Activated CD4-positive, alpha-beta T cell treated with anti-CD3 and anti-CD28 coated beads for 36 hours (primary cell): ENCODE results near the gene MTA3. TPM values are rescaled to one million over a fixed set of nuclear protein-coding genes. Genes with fewer than 3 reads are reported as not detected.

Experiments
- ATAC-seq: fragments of 200-7000 bp; cut with Tn5 transposase; one replicate; pipeline ENCODE4 v1.10.0; 2021; ENCODE audit warnings: mild to moderate bottlenecking, moderate library complexity
- CTCF ChIA-PET: fragments of 350-600 bp; sonication (Branson Sonifier 250); formaldehyde crosslinking; loops from one replicate; lab custom pipeline; 2021; ENCODE audit warnings: antibody characterized with exemption; lab: Charles Lee
- POLR2A ChIA-PET: fragments of 350-600 bp; sonication (Branson Sonifier 250); formaldehyde crosslinking; loops from one replicate; lab custom pipeline; 2021; ENCODE audit warnings: antibody characterized with exemption, inconsistent platforms; lab: Charles Lee
- DNase-seq: peaks from one replicate; pipeline ENCODE4 v3.0.0-alpha.2; 2020
- H3K27ac Mint-ChIP-seq: one replicate; pipeline ENCODE4 v1.8.0; 2021; ENCODE audit warnings: mixed read lengths
- H3K27me3 Mint-ChIP-seq: one replicate; pipeline ENCODE4 v1.8.0; 2021; ENCODE audit warnings: mixed read lengths
- H3K36me3 Mint-ChIP-seq: one replicate; pipeline ENCODE4 v1.8.0; 2021; ENCODE audit warnings: low read depth, mixed read lengths
- H3K4me1 Mint-ChIP-seq: one replicate; pipeline ENCODE4 v1.8.0; 2021; ENCODE audit warnings: mixed read lengths
- H3K4me3 Mint-ChIP-seq: one replicate; pipeline ENCODE4 v1.8.0; 2021; ENCODE audit warnings: mild to moderate bottlenecking, moderate library complexity, mixed read lengths
- H3K9me3 Mint-ChIP-seq: one replicate; pipeline ENCODE4 v1.8.0; 2021; ENCODE audit warnings: low read depth, mixed read lengths
- intact Hi-C, 2 experiments: fragments of 100-400 bp; cut with DNase I in 1 of 2; cut with micrococcal nuclease in 1 of 2; formaldehyde crosslinking; loops; one replicate each; pipeline versions ENCODE4 v1.14.2 to v1.15.1; 2022 to 2024; cut with DNase I, micrococcal nuclease
- total RNA-seq, 2 experiments: library from RNA; stranded (reverse); gene quantifications; one replicate each; pipeline ENCODE4 v1.2.3, GENCODE V29; 2021

The MTA3 gene
- total RNA-seq, 2 experiments from 2014 or later: 45.0 to 58.6 TPM

- intact Hi-C loops: loop anchor here (1.0 to 10.0 kb wide), 8 partner anchors 94 to 796 kb away; partner anchors contain the start of genes MTA3 (in 2 of the 2) and COX7A2L (in 1 of the 2)
- H3K27me3 Mint-ChIP-seq: no peaks in the 10 kb centered on the region
- no peaks in the 10 kb centered on the region for H3K9me3 Mint-ChIP-seq
- peak overlapping the region; percentile 38 for H3K27ac Mint-ChIP-seq
- no peak overlapping the region for H3K4me3 Mint-ChIP-seq
- CTCF ChIA-PET: interaction anchor here (0.7 to 4.3 kb wide), 23 partner anchors 9 to 571 kb away, joined by 3 to 50 read pairs (median 4); partner anchors contain the start of gene KCNG3
- H3K4me1 Mint-ChIP-seq: peaks cover 15% of the 10 kb centered on the region
- DNase-seq (peak; percentile 80), ATAC-seq (peak; percentile 98)
- peaks cover 6% of the 10 kb centered on the region for H3K36me3 Mint-ChIP-seq
- POLR2A ChIA-PET: no interaction called here
These were observed 94.8 kb downstream of the MTA3 start for GRCh38 chr2:42663106-42663780.

- ChIA-PET CTCF (interaction anchor here (0.6 to 4.3 kb wide), 16 partner anchors 9 to 572 kb away, joined by 3 to 50 read pairs (median 4); partner anchors contain the start of genes HAAO and KCNG3), POLR2A (no interaction called here)
- Mint-ChIP-seq H3K27ac (no peak overlapping the region), H3K9me3 (no peaks in the 10 kb centered on the region), H3K4me3 (no peak overlapping the region), H3K4me1 (peaks cover 15% of the 10 kb centered on the region), H3K27me3 (no peaks in the 10 kb centered on the region), H3K36me3 (peaks cover 5% of the 10 kb centered on the region)
- intact Hi-C loops: loop anchor here (1.0 to 10.0 kb wide), 8 partner anchors 95 to 797 kb away; partner anchors contain the start of genes MTA3 (in 2 of the 2) and COX7A2L (in 1 of the 2)
- no peak for ATAC-seq
- DNase-seq: no peak
These were observed 95.4 kb downstream of the MTA3 start for GRCh38 chr2:42663828-42664227.

DNA sequence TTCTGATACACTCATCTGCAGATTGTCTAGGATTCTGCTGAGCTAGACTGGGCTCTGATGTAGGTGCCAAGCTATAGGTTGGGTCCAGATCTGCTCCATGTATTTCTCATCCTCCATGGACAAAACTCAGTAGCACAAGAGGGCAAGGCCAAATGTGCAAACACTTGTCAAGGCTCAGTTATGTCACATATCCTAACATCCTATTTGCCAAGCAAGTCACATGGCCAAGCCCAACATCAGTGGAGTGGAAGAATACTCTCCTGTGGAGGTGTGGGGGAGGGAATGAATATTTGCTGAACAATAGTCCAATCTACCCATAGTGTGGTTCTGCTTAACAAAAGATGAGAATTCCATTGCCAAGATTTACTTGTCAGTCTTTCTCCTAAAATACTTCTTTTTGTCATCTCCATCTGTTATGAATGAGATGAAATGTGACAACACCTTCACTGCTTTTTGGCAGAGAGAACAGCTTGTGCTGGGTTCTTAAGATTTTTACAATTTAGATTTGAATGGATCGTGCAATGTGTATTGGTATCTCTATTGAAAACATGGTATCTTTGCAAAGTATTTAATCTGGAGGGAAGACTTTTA, 105.7 kb downstream of the MTA3 start:
- ChIA-PET POLR2A (no interaction called here), CTCF (interaction anchor here (1.3 to 1.6 kb wide), 2 partner anchors 10 to 11 kb away, joined by 4 to 5 read pairs; no protein-coding TSS in a partner anchor)
- DNase-seq: no peak
- Mint-ChIP-seq H3K27ac (no peak overlapping the region), H3K36me3 (peaks cover 6% of the 10 kb centered on the region), H3K27me3 (no peaks in the 10 kb centered on the region), H3K4me1 (peaks cover 8% of the 10 kb centered on the region), H3K9me3 (no peaks in the 10 kb centered on the region), H3K4me3 (no peak overlapping the region)
- intact Hi-C loops: no loop called here
- no peak for ATAC-seq

DNA sequence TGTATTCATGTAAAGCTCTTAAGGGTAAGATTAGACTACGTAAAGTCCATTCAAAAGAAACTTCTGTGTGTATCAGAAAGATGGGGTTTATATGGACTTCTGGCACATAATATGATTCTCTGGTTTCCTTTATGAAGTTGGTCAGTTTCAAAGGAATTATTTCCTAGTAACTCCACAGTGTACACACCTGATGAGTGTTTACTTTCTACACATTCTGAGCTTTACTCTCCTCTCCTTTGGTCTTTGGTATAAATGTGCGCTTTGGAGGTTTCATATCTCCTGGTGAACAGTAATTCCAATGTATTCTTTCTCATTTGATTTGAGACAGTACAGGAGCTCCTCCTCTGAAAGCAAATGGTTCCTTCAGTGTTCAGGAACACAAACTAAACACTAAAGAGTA, 107.4 kb downstream of the MTA3 start:
- H3K27me3 Mint-ChIP-seq: no peaks in the 10 kb centered on the region
- no peak for ATAC-seq
- H3K9me3 Mint-ChIP-seq: no peaks in the 10 kb centered on the region
- ChIA-PET POLR2A (interaction anchor here (0.6 kb wide), 1 partner anchor 144 kb away, joined by 4 read pairs; no protein-coding TSS in a partner anchor), CTCF (interaction anchor here (0.9 to 1.6 kb wide), 3 partner anchors 10 to 13 kb away, joined by 4 to 5 read pairs (median 4); no protein-coding TSS in a partner anchor)
- no peak overlapping the region for H3K4me3 Mint-ChIP-seq
- H3K27ac Mint-ChIP-seq: no peak overlapping the region
- H3K4me1 Mint-ChIP-seq: no peaks in the 10 kb centered on the region
- intact Hi-C loops: no loop called here
- no peak for DNase-seq
- H3K36me3 Mint-ChIP-seq: peaks cover 8% of the 10 kb centered on the region

- Mint-ChIP-seq H3K4me1 (no peaks in the 10 kb centered on the region), H3K27me3 (no peaks in the 10 kb centered on the region)
These were observed 116.9 kb downstream of the MTA3 start for GRCh38 chr2:42685303-42685702.

GRCh38 chr2:42693013-42693615, 124.7 kb downstream of the MTA3 start:
- intact Hi-C loops: no loop called here
- H3K9me3 Mint-ChIP-seq: no peaks in the 10 kb centered on the region
- ATAC-seq: peak; percentile 55
- POLR2A ChIA-PET: no interaction called here
- H3K4me3 Mint-ChIP-seq: no peak overlapping the region
- H3K36me3 Mint-ChIP-seq: peaks cover 4% of the 10 kb centered on the region
- H3K27ac Mint-ChIP-seq: no peak overlapping the region
- no peaks in the 10 kb centered on the region for H3K27me3 Mint-ChIP-seq
- peaks cover 8% of the 10 kb centered on the region for H3K4me1 Mint-ChIP-seq
- CTCF ChIA-PET: no interaction called here
- peak; percentile 10 for DNase-seq

More at GRCh38 chr2:42685303-42685702, 116.9 kb downstream of the MTA3 start:
- H3K27ac Mint-ChIP-seq: no peak overlapping the region
- ATAC-seq (no peak), DNase-seq (no peak)
- ChIA-PET CTCF (no interaction called here), POLR2A (no interaction called here)
- no peak overlapping the region for H3K4me3 Mint-ChIP-seq
- peaks cover 17% of the 10 kb centered on the region for H3K36me3 Mint-ChIP-seq
- intact Hi-C loops: no loop called here
- no peaks in the 10 kb centered on the region for H3K9me3 Mint-ChIP-seq

DNA sequence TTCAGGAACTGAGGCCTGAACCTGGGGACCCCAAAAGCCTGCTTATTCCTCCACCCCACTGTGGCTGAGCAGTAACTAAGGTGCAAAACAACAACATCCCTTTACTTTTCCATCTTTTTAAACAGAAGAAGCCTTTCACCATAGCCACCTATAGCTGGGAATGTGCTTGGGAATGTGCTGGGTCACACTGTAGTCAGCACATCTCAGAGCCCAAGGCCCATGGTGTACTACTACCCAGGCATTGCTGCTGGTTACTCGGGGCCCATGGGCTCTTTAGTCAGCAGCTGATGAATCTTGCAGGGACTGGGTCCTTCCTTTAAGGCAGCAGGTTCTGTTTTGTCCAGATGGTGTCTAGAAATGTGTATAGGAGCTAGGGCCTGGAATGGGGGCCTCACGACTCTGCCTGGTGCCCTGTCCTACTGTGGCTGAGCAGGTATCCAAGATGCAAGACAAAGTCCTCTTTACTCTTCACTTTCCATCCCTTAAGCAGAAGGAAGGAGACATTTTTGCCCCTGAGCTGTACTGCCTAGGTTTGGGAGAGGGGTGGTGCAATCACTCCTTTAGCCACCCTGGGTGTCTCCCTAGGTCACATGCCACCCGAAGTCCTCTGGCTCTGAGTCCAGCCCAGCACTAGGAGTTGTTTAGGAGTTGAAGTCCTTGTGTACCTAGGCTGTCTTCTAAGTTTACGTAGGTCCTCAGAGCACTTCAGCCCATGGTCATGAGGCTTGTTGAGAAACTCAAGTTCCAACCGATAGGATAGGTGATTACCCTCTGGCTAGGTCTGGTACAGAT, 125.5 kb downstream of the MTA3 start:
- ChIA-PET CTCF (interaction anchor here (0.7 kb wide), 1 partner anchor 38 kb away, joined by 3 read pairs; no protein-coding TSS in a partner anchor), POLR2A (interaction anchor here (0.6 kb wide), 1 partner anchor 24 kb away, joined by 4 read pairs; no protein-coding TSS in a partner anchor)
- H3K9me3 Mint-ChIP-seq: no peaks in the 10 kb centered on the region
- intact Hi-C loops: no loop called here
- DNase-seq (no peak), ATAC-seq (no peak)
- H3K4me3 Mint-ChIP-seq: no peak overlapping the region
- peaks cover 2% of the 10 kb centered on the region for H3K36me3 Mint-ChIP-seq
- peaks cover 8% of the 10 kb centered on the region for H3K4me1 Mint-ChIP-seq
- no peaks in the 10 kb centered on the region for H3K27me3 Mint-ChIP-seq
- no peak overlapping the region for H3K27ac Mint-ChIP-seq

DNA sequence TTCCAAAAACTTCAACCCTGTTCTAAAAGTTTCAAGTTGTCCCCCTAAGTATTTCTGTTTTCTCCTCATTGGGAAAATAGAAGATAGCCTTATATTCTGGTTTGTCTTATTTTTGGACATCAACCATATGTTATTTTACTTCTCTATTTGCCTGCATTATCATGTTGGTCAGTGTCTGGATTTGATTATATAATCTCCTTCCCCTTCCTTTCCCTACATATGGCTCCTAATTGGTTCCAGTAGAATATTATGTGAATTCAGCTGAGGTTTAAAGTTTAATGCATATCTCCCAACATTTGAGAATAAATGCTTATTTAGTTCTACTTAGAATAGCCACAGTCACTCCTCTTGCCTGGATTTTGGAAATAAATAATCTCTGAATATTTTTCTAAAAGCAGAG, 128.6 kb downstream of the MTA3 start:
- Mint-ChIP-seq H3K27me3 (no peaks in the 10 kb centered on the region), H3K36me3 (no peaks in the 10 kb centered on the region), H3K4me3 (no peak overlapping the region), H3K27ac (no peak overlapping the region), H3K4me1 (peaks cover 8% of the 10 kb centered on the region), H3K9me3 (no peaks in the 10 kb centered on the region)
- DNase-seq (no peak), ATAC-seq (no peak)
- CTCF ChIA-PET: interaction anchor here (0.5 to 0.7 kb wide), 2 partner anchors 413 to 612 kb away, joined by 3 read pairs; no protein-coding TSS in a partner anchor
- POLR2A ChIA-PET: no interaction called here
- intact Hi-C loops: no loop called here

DNA sequence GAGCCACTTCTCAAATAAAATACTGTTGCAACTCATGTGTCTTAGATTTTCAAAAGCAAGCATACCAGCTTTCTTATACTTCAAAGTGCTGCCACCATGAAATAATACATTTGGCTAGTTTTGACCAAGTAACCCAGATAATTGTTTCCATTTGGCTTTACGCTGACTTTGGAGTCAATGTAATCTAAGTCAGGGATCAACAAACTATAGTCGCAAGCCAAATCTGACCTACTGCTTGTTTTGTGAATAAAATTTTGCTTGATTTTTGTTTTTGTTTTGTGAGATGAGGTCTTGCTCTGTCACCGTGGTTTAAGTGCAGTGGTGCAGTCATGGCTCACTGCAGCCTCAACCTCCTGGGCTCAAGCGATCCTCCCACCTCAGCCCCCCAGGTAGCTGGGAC, 130.5 kb downstream of the MTA3 start:
- Mint-ChIP-seq H3K36me3 (no peaks in the 10 kb centered on the region), H3K27ac (no peak overlapping the region), H3K4me3 (no peak overlapping the region), H3K9me3 (no peaks in the 10 kb centered on the region), H3K27me3 (no peaks in the 10 kb centered on the region), H3K4me1 (no peaks in the 10 kb centered on the region)
- POLR2A ChIA-PET: no interaction called here
- CTCF ChIA-PET: interaction anchor here (0.8 to 1.2 kb wide), 2 partner anchors 13 to 85 kb away, joined by 3 read pairs; no protein-coding TSS in a partner anchor
- ATAC-seq: no peak
- intact Hi-C loops: no loop called here
- DNase-seq: no peak

GRCh38 chr2:42706836-42707235, 138.4 kb downstream of the MTA3 start:
- POLR2A ChIA-PET: no interaction called here
- Mint-ChIP-seq H3K27ac (no peak overlapping the region), H3K4me1 (no peaks in the 10 kb centered on the region), H3K36me3 (peaks cover 11% of the 10 kb centered on the region), H3K4me3 (no peak overlapping the region), H3K27me3 (no peaks in the 10 kb centered on the region), H3K9me3 (no peaks in the 10 kb centered on the region)
- DNase-seq (no peak), ATAC-seq (no peak)
- CTCF ChIA-PET: no interaction called here
- intact Hi-C loops: no loop called here
